Measurements from ENCODE around the gene SHQ1. TPM values are rescaled to one million over a fixed set of nuclear protein-coding genes. Genes with fewer than 3 reads are reported as not detected.

The SHQ1 gene
- total and polyA plus RNA-seq, 7 donors = 6.2 to 20.6 (median 15.9) TPM

- WGBS, 3 donors = 64 to 70% (median 68%) methylated on average over 4 of the region's 4 CpGs
Measured at GRCh38 chr3:72892870-72893269, 44.6 kb upstream of the SHQ1 start.

GRCh38 chr3:72892081-72892775 lies 44.0 kb upstream of the SHQ1 start:
- intact Hi-C loops (cut with DNase I) = no loop called here
- Histone ChIP-seq H3K4me3 (no peak overlapping the region), H3K36me3 (ENCODE audit: insufficient read depth in 1 of 2, low read depth in 1 of 2) (no peaks in the 10 kb centered on the region), H3K9me3 (no peaks in the 10 kb centered on the region), H3K27ac (no peak overlapping the region), H3K4me1 (peaks cover 4% of the 10 kb centered on the region), H3K27me3 (ENCODE audit: insufficient read depth in 3 of 3, low read length in 2 of 3) (peaks cover 0 to 1% (median 0%) of the 10 kb centered on the region in 3 donors)
- WGBS, 3 donors = 47 to 66% (median 50%) methylated on average over 4 of the region's 4 CpGs
- ATAC-seq (peak in 3 of 4 donors; percentile 23 to 59 (median 53)), DNase-seq (no peak)
- TF ChIP-seq CTCF (IDR thresholded peaks at IDR 0.05) = no peak

More at GRCh38 chr3:72892870-72893269, 44.6 kb upstream of the SHQ1 start:
- Histone ChIP-seq H3K27ac (no peak overlapping the region), H3K36me3 (ENCODE audit: insufficient read depth in 1 of 2, low read depth in 1 of 2) (no peaks in the 10 kb centered on the region), H3K4me3 (no peak overlapping the region), H3K27me3 (ENCODE audit: insufficient read depth in 3 of 3, low read length in 2 of 3) (peaks cover 0 to 1% (median 0%) of the 10 kb centered on the region in 3 donors), H3K9me3 (no peaks in the 10 kb centered on the region), H3K4me1 (no peaks in the 10 kb centered on the region)
- ATAC-seq (no peak), DNase-seq (no peak)
- TF ChIP-seq CTCF (IDR thresholded peaks at IDR 0.05) = no peak
- intact Hi-C loops (cut with DNase I) = no loop called here

GRCh38 chr3:72891053-72891855 lies 43.0 kb upstream of the SHQ1 start:
- WGBS, 3 donors = 24 to 42% (median 28%) methylated on average over 8 of the region's 8 CpGs
- H3K27ac ChIP-seq = peak overlapping the region; percentile 30
- H3K4me3 ChIP-seq = no peak overlapping the region
- TF ChIP-seq CTCF (IDR thresholded peaks at IDR 0.05) = no peak
- H3K4me1 ChIP-seq = peaks cover 8% of the 10 kb centered on the region
- DNase-seq (peak in 1 of 2 donors; percentile 52), ATAC-seq (peak in 3 of 4 donors; percentile 28 to 64 (median 31))
- H3K9me3 ChIP-seq = no peaks in the 10 kb centered on the region
- H3K27me3 ChIP-seq (ENCODE audit: insufficient read depth in 3 of 3, low read length in 2 of 3) = peaks cover 0 to 1% (median 0%) of the 10 kb centered on the region in 3 donors
- no peaks in the 10 kb centered on the region for H3K36me3 ChIP-seq (ENCODE audit: insufficient read depth in 1 of 2, low read depth in 1 of 2)
- intact Hi-C loops (cut with DNase I) = no loop called here

- Histone ChIP-seq H3K36me3 (ENCODE audit: insufficient read depth in 1 of 2, low read depth in 1 of 2) (no peaks in the 10 kb centered on the region), H3K27me3 (ENCODE audit: insufficient read depth in 3 of 3, low read length in 2 of 3) (peaks cover 0 to 1% (median 0%) of the 10 kb centered on the region in 3 donors), H3K9me3 (no peaks in the 10 kb centered on the region), H3K4me3 (no peak overlapping the region), H3K4me1 (peaks cover 8% of the 10 kb centered on the region), H3K27ac (peak overlapping the region; percentile 30)
- no peak for ATAC-seq
- WGBS, 3 donors = 79 to 83% (median 81%) methylated on average over 10 of the region's 10 CpGs
- no peak for DNase-seq
- TF ChIP-seq CTCF (IDR thresholded peaks at IDR 0.05) = no peak
- intact Hi-C loops (cut with DNase I) = no loop called here
Measured at GRCh38 chr3:72890166-72890925, 42.1 kb upstream of the SHQ1 start.

Data from psoas muscle (tissue), 8 donors.